ENCODE data around the gene SERTAD4.

DNA sequence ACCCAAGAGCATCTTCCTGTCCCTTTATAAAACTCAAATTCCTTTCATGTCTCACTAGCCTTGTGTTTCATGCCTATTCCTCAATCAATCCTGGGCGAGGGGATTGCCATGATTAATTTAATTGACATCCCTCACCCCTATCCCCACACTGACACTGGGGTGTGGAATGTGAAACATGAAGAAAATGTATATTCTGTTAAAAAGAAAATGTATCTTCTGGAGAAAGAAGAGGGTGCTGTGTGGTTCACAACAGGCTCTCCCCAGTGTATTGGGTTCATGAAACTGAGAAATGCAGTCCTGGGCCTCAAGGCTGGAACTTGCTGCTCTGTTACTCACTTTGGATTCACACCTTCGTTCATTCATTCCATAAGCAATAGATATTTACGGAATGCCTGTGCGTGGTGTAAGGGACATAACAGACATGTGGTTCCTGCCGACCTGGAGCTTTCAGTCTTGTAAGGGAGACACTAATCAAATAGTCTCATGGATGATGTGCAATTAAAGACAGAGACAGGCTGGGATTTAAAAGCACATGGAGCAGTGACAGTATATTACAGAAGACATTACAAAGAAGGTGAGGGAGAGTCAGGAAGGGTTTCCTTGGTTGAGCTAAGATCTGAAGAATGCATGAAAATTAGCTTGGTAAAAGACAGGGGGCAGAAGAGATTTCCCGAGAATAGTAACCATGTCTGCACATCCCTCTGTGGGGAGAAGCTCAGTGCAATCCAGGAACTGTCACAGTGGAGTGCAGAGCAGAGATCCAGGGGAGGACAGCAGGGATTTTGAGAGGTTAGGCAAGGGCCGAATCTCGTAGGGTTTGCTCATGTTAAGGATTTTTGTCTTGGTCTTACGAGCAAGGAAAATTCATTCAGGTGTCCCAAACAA lies 32.1 kb downstream of the SERTAD4 start:
- TF ChIP-seq POLR2A (IDR thresholded peaks at IDR 0.05) (no peak), POLR2AphosphoS5 (IDR thresholded peaks at IDR 0.05) (no peak)
